Natural killer cell (primary cell): ENCODE data around the gene POLR2H. TPM values are rescaled to one million over a fixed set of nuclear protein-coding genes. Genes with fewer than 3 reads are reported as not detected.

Source experiments
- ATAC-seq, 3 donors: fragments of 150-1000 bp in 2 of 3; fragments of 200-7000 bp in 1 of 3; cut with Tn5 transposase; 1 replicate in 1 of 3; 2 replicates in 2 of 3; pipeline ENCODE4 v1.10.0; 2021; ENCODE audit warnings: mild to moderate bottlenecking in 2 of 3, moderate library complexity in 2 of 3
- DNase-seq, 2 donors: peaks; one replicate each; pipeline versions ENCODE4 v3.0.0 to v3.0.0-alpha.2; 2013 to 2021; ENCODE audit warnings: mixed read lengths in 1 of 2
- H3K27ac ChIP-seq: one replicate; pipeline ENCODE4 v1.5.1; 2013; ENCODE audit warnings: mild to moderate bottlenecking, low read length
- H3K27me3 ChIP-seq: one replicate; pipeline ENCODE4 v1.6.1; 2013; ENCODE audit warnings: low read length; ENCODE audit not compliant: control insufficient read depth, insufficient read depth
- H3K36me3 ChIP-seq: one replicate; pipeline ENCODE4 v1.6.1; 2013; ENCODE audit warnings: low read length; ENCODE audit not compliant: control insufficient read depth, insufficient read depth
- H3K4me1 ChIP-seq: one replicate; pipeline ENCODE4 v1.6.1; 2013; ENCODE audit warnings: low read length; ENCODE audit not compliant: control insufficient read depth, insufficient read depth
- H3K4me3 ChIP-seq: one replicate; pipeline ENCODE4 v1.5.1; 2013; ENCODE audit warnings: low read length
- H3K9me3 ChIP-seq: one replicate; pipeline ENCODE4 v1.6.1; 2013; ENCODE audit warnings: low read length; ENCODE audit not compliant: control insufficient read depth, insufficient read depth
- H3K27ac Mint-ChIP-seq, 2 donors: one replicate each; pipeline ENCODE4 v1.8.0; 2022; ENCODE audit warnings: mild to moderate bottlenecking in 2 of 2, mixed read lengths in 2 of 2, moderate library complexity in 1 of 2
- H3K27me3 Mint-ChIP-seq, 2 donors: one replicate each; pipeline ENCODE4 v1.8.0; 2022; ENCODE audit warnings: low read depth in 2 of 2, mixed read lengths in 2 of 2
- H3K36me3 Mint-ChIP-seq: one replicate; pipeline ENCODE4 v1.8.0; 2022; ENCODE audit warnings: mixed read lengths
- H3K4me1 Mint-ChIP-seq, 2 donors: one replicate each; pipeline ENCODE4 v1.8.0; 2022; ENCODE audit warnings: mixed read lengths in 2 of 2
- H3K4me3 Mint-ChIP-seq: one replicate; pipeline ENCODE4 v1.8.0; 2022; ENCODE audit warnings: mild to moderate bottlenecking, moderate library complexity, mixed read lengths
- H3K9me3 Mint-ChIP-seq, 2 donors: one replicate each; pipeline ENCODE4 v1.8.0; 2022; ENCODE audit warnings: mixed read lengths in 2 of 2
- WGBS: methylation state at CpG from one replicate; pipeline ENCODE4 v1.1.7; 2013; ENCODE audit warnings: missing lambda C conversion rate; ENCODE audit not compliant: insufficient coverage; 5-methylcytosine and 5-hydroxymethylcytosine counted together
- intact Hi-C: fragments of 100-400 bp; cut with micrococcal nuclease; formaldehyde crosslinking; loops from one replicate; pipeline ENCODE4 v1.14.2; 2022
- total RNA-seq, 4 donors: library from RNA; stranded (reverse); fragments of 120-200 nt in 1 of 4; gene quantifications; one replicate each; pipeline versions ENCODE4 v1.2.3 to v1.2.4, GENCODE V29; 2013 to 2022
- TF ChIP-seq, protein P1 (sequence below): fragments of 200-600 bp; IDR thresholded peaks from one replicate; pipeline ENCODE4 v1.8.0; 2022; ENCODE audit warnings: antibody characterized with exemption

POLR2H gene
- total RNA-seq, 3 donors from 2014 or later (not counting 1 experiment from before 2014, with no cell fraction given): 33.0 to 49.8 (median 41.1) TPM

DNA sequence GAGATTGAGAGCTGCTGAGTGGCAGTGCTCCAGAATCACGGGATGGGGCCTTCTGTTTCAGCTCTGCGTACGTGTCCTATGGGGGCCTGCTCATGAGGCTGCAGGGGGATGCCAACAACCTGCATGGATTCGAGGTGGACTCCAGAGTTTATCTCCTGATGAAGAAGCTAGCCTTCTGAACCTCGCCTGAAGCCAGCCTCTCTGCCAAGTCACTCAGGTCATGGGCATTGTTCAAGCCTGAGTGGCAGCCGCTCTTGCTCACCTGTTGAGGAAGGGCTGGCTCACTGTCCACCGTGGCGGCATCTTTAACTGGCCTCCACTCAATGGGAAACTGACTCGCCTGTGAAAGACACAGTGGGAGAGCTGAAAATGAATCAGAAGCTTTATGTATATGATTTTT is 6.6 kb downstream of the POLR2H start:
- ATAC-seq (no peak), DNase-seq (no peak)
- no peaks in the 10 kb centered on the region for H3K9me3 ChIP-seq
- TF ChIP-seq, protein P1, sequence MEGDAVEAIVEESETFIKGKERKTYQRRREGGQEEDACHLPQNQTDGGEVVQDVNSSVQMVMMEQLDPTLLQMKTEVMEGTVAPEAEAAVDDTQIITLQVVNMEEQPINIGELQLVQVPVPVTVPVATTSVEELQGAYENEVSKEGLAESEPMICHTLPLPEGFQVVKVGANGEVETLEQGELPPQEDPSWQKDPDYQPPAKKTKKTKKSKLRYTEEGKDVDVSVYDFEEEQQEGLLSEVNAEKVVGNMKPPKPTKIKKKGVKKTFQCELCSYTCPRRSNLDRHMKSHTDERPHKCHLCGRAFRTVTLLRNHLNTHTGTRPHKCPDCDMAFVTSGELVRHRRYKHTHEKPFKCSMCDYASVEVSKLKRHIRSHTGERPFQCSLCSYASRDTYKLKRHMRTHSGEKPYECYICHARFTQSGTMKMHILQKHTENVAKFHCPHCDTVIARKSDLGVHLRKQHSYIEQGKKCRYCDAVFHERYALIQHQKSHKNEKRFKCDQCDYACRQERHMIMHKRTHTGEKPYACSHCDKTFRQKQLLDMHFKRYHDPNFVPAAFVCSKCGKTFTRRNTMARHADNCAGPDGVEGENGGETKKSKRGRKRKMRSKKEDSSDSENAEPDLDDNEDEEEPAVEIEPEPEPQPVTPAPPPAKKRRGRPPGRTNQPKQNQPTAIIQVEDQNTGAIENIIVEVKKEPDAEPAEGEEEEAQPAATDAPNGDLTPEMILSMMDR: no peak
- no peak overlapping the region for H3K4me3 ChIP-seq
- H3K27me3 ChIP-seq: no peaks in the 10 kb centered on the region
- H3K4me3 Mint-ChIP-seq: no peak overlapping the region
- H3K27ac ChIP-seq: no peak overlapping the region
- intact Hi-C loops: no loop called here
- no peaks in the 10 kb centered on the region for H3K36me3 Mint-ChIP-seq
- no peaks in the 10 kb centered on the region for H3K9me3 Mint-ChIP-seq
- no peak overlapping the region for H3K27ac Mint-ChIP-seq
- H3K27me3 Mint-ChIP-seq: no peaks in the 10 kb centered on the region
- peaks cover 12% of the 10 kb centered on the region for H3K4me1 ChIP-seq
- H3K36me3 ChIP-seq: peaks cover 22% of the 10 kb centered on the region
- 93% methylated on average over 9 of the region's 9 CpGs for WGBS
- peaks cover 18 to 26% of the 10 kb centered on the region in 2 donors for H3K4me1 Mint-ChIP-seq

DNA sequence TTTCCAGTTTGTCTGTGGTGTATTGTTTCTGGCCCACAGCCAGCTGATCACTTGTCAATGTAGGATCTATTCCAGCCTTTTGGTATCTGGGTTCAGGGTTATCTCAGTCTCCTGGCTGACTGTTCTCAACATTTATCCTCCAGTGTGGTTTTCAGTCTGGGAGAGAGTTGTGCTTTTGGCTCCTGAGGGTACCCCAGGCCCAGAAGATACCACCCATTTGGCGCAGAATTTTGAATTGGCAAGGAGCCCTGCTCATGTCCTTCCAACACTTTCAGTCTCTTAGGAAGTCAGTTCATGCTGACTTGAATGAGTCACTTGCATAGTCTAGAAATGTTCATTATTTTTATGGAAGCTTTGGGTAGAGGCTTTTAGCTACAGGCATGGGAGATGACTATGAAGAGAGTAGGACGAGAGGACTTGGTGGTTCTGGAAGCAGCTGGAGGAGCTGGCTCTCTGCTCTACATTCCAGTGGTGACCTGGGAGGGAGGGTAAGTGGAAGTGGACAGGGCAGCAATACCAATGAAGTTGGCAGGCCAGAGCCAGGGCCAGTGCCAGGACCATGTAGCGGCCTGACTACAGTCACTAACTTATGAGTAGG is 7.2 kb downstream of the POLR2H start:
- Histone ChIP-seq H3K36me3 (peaks cover 22% of the 10 kb centered on the region), H3K4me1 (peaks cover 8% of the 10 kb centered on the region), H3K4me3 (no peak overlapping the region), H3K27ac (no peak overlapping the region), H3K9me3 (no peaks in the 10 kb centered on the region), H3K27me3 (no peaks in the 10 kb centered on the region)
- intact Hi-C loops: no loop called here
- Mint-ChIP-seq H3K4me3 (no peak overlapping the region), H3K27ac (peak overlapping the region in 1 of 2 donors; percentile 15), H3K27me3 (no peaks in the 10 kb centered on the region), H3K9me3 (no peaks in the 10 kb centered on the region), H3K36me3 (no peaks in the 10 kb centered on the region), H3K4me1 (peaks cover 13 to 20% of the 10 kb centered on the region in 2 donors)
- WGBS: 91% methylated on average over 3 of the region's 3 CpGs
- no peak for DNase-seq
- no peak for ATAC-seq
- TF ChIP-seq, protein P1: no peak

DNA sequence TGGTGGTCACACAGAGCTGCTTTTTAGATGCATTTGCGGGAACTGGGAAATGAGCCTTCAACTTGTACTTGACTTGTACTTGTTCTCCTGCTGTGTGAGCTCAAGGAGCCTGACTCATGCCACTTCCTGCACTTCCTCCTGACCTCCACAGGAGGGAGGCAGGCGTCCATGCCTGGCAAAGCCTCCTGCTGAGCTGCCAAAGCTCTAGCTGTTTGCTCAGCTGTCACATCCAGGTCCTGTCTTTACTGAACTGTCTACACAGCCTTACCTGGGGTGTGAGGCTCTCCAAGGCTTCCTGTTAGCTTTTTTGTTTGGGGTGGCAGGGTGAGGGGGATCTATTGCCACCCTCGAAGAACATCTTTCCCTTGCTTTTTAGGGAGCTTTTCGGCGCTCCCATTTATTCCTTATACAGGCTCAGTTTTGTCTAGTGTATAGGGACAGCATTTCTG is 10.1 kb downstream of the POLR2H start:
- Histone ChIP-seq H3K9me3 (no peaks in the 10 kb centered on the region), H3K36me3 (peaks cover 20% of the 10 kb centered on the region), H3K4me3 (no peak overlapping the region), H3K4me1 (no peaks in the 10 kb centered on the region), H3K27me3 (no peaks in the 10 kb centered on the region), H3K27ac (no peak overlapping the region)
- ATAC-seq (peak; percentile 77 to 95 (median 90)), DNase-seq (peak in 1 of 2 donors; percentile 79)
- Mint-ChIP-seq H3K9me3 (no peaks in the 10 kb centered on the region), H3K27me3 (peaks cover 18 to 20% of the 10 kb centered on the region in 2 donors), H3K4me1 (peaks cover 0 to 5% of the 10 kb centered on the region in 2 donors), H3K27ac (peak overlapping the region in 1 of 2 donors; percentile 35), H3K4me3 (no peak overlapping the region), H3K36me3 (no peaks in the 10 kb centered on the region)
- TF ChIP-seq, protein P1: peak; percentile 64
- intact Hi-C loops: loop anchor here (2.0 kb wide), 1 partner anchor 141 kb away; no protein-coding TSS in a partner anchor
- 19% methylated on average over 2 of the region's 5 CpGs for WGBS
